ENCODE measurements around the gene ZNF716. TPM values are rescaled to one million over a fixed set of nuclear protein-coding genes. Genes with fewer than 3 reads are reported as not detected.

Gene ZNF716
- total RNA-seq, 1 experiment from 2014 or later = not detected

DNA sequence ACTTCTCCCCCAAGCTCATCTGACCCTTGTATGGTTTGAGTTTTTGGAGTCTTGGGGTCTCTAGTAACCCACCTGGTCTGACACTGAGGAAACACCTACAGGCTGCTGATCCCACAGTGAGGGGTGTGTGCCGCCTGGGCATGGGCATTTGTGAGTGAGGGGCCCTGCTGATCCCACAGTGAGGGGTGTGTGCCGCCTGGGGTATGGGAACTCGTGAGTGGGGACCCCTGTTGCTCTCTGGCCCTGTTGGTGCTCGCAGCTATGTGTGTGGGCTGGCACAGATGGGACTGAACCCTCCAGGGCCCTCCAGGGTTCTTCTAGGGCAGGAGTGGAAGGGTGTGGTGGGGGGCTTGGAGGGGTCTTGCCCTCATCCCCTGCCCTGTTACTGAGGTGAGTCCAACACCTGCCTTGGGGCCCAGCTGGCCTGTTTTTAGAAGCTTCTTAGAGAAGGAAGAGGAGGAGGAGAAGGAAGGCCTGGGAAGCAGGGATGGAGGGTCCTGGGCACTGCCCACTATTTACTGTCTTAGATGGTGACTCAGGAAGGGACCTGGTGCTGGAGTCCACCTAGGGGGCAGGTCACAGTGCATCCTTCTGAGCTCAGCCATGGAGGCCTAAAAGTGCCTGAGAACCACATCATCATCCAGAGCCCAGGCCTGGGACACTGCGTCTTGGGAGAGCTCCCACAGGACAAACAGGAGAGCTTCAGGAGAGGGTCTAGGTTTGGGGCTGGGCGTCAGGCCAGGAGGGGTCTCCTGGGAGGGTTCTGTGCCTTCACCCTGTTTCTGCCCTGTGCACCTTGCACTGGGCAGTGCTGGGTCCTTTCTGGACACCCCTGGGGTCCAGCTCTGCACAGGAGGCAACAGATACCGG, 36.2 kb upstream of the ZNF716 start:
- H3K9ac ChIP-seq (ENCODE audit: low read length) = no peak overlapping the region
- no peak for TF ChIP-seq EGR1 (IDR thresholded peaks at IDR 0.05; ENCODE audit: low read depth)
- no peak for TF ChIP-seq RAD21 (IDR thresholded peaks at IDR 0.05; ENCODE audit: low read depth)
- TF ChIP-seq SRF (IDR thresholded peaks at IDR 0.05; ENCODE audit: low read depth) = no peak
- TF ChIP-seq YY1 (IDR thresholded peaks at IDR 0.05; ENCODE audit: extremely low read depth, insufficient replicate concordance, low read depth, low read length) = no peak
- no peak for TF ChIP-seq TCF7L2 (IDR thresholded peaks at IDR 0.05; ENCODE audit: borderline replicate concordance, extremely low read depth, insufficient read depth, insufficient read length)

DNA sequence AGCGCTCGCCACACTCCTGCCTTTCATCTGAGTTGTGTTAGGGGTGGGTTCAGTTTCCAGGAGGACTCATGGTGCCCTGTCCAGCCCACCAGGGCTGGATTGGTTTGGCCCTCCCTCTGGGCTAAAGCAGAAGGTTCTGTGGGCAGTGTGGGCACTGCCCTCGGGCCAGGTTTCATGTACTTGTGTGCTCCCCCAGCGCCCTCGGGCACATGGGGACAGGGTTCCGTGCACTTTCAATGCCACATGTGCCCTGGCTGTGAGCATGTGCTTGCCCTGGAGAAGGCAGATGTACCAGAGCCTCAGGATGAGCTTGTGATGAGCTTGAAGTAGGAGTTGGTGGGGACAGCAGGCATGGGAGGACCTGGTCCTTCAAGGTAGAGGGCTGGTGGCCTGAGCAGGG, 35.6 kb upstream of the ZNF716 start:
- POLR2A ChIA-PET = no interaction called here
- Histone ChIP-seq H3K27ac (ENCODE audit: low read depth, low read length) (no peak overlapping the region), H3K4me3 (replicated peaks in 1 of 2; ENCODE audit: low read depth in 1 of 2, low read length in 2 of 2) (no peak overlapping the region), H3K27me3 (ENCODE audit: insufficient read depth, low read length) (no peaks in the 10 kb centered on the region), H2AFZ (ENCODE audit: low read depth, low read length, poor library complexity, severe bottlenecking) (no peak overlapping the region), H3K4me2 (ENCODE audit: low read length) (no peak overlapping the region), H3K9ac (ENCODE audit: low read length) (no peak overlapping the region), H3K79me2 (ENCODE audit: insufficient read depth, low read length) (no peaks in the 10 kb centered on the region), H3K9me2 (ENCODE audit: insufficient read depth) (no peaks in the 10 kb centered on the region), H3K4me1 (ENCODE audit: control insufficient read depth in 1 of 2, insufficient read depth in 2 of 2, low read length in 2 of 2) (no peaks in the 10 kb centered on the region), H4K20me1 (ENCODE audit: insufficient read depth) (no peaks in the 10 kb centered on the region), H3K36me3 (ENCODE audit: control insufficient read depth in 1 of 2, insufficient read depth in 2 of 2, low read length in 2 of 2) (no peaks in the 10 kb centered on the region), H3K9me3 (ENCODE audit: control insufficient read depth in 1 of 2, insufficient read depth in 1 of 2, low read depth in 1 of 2, low read length in 2 of 2) (peaks cover 0 to 4% of the 10 kb centered on the region in 2 experiments; a peak in 3 of 4 replicates)
- BruUV-seq (replicated peaks) = no TSS peak
- intact Hi-C loops (cut with micrococcal nuclease) = no loop called here
- DNase-seq (ENCODE audit: low read depth, low spot score) (no peak), ATAC-seq (no peak)
- RAD21 ChIA-PET (ENCODE audit: low non-redundant PET in 1 of 2, low total read pairs in 2 of 2, uncharacterized antibody in 2 of 2, unreplicated experiment in 2 of 2) = no interaction called here
- CTCF ChIA-PET = no interaction called here
- TF ChIP-seq POLR2A (IDR thresholded peaks at IDR 0.05; ENCODE audit: borderline replicate concordance, extremely low read depth, insufficient read depth, insufficient read length) (no peak), SP1 (IDR thresholded peaks at IDR 0.05; ENCODE audit: low read depth) (no peak)

More for the DNA sequence above, 36.2 kb upstream of the ZNF716 start:
- Histone ChIP-seq H3K27me3 (ENCODE audit: insufficient read depth, low read length) (no peaks in the 10 kb centered on the region), H3K4me3 (replicated peaks in 1 of 2; ENCODE audit: low read depth in 1 of 2, low read length in 2 of 2) (no peak overlapping the region), H2AFZ (ENCODE audit: low read depth, low read length, poor library complexity, severe bottlenecking) (no peak overlapping the region), H3K36me3 (ENCODE audit: control insufficient read depth in 1 of 2, insufficient read depth in 2 of 2, low read length in 2 of 2) (no peaks in the 10 kb centered on the region), H3K9me2 (ENCODE audit: insufficient read depth) (no peaks in the 10 kb centered on the region), H3K27ac (ENCODE audit: low read depth, low read length) (no peak overlapping the region), H3K4me2 (ENCODE audit: low read length) (no peak overlapping the region), H3K79me2 (ENCODE audit: insufficient read depth, low read length) (no peaks in the 10 kb centered on the region), H3K4me1 (ENCODE audit: control insufficient read depth in 1 of 2, insufficient read depth in 2 of 2, low read length in 2 of 2) (no peaks in the 10 kb centered on the region), H3K9me3 (ENCODE audit: control insufficient read depth in 1 of 2, insufficient read depth in 1 of 2, low read depth in 1 of 2, low read length in 2 of 2) (peaks cover 0 to 3% of the 10 kb centered on the region in 2 experiments; a peak in 1 of 4 replicates), H4K20me1 (ENCODE audit: insufficient read depth) (no peaks in the 10 kb centered on the region)
- RAD21 ChIA-PET (ENCODE audit: low non-redundant PET in 1 of 2, low total read pairs in 2 of 2, uncharacterized antibody in 2 of 2, unreplicated experiment in 2 of 2) = no interaction called here
- BruUV-seq (replicated peaks) = no TSS peak
- DNase-seq (ENCODE audit: low read depth, low spot score) = no peak
- POLR2A ChIA-PET = no interaction called here
- ATAC-seq = no peak
- CTCF ChIA-PET = no interaction called here
- intact Hi-C loops (cut with micrococcal nuclease) = no loop called here

Measured in HCT116 (cell line).